ENCODE data around the gene HSF5.

- no peak for TF ChIP-seq POLR2A (IDR thresholded peaks at IDR 0.05)
- TF ChIP-seq CTCF (IDR thresholded peaks at IDR 0.05): no peak
Measured at GRCh38 chr17:58521680-58522079, 33.5 kb upstream of the HSF5 start.
